OCI-LY1 (cell line): ENCODE results near the gene ZFP3.

Experiments used
- H2AFZ ChIP-seq: fragments of 200-600 bp; sonication (generic), shearing (Covaris generic); 2 replicates; pipeline ENCODE4 v1.6.0; 2014; ENCODE audit warnings: antibody characterized with exemption, mild to moderate bottlenecking, low read length
- H3F3A ChIP-seq: fragments of 200-600 bp; sonication (generic), shearing (Covaris generic); 2 replicates; pipeline ENCODE4 v1.6.0; 2014; ENCODE audit warnings: mild to moderate bottlenecking, antibody characterized with exemption, low read length, moderate library complexity; ENCODE audit not compliant: insufficient read depth
- H3K27ac ChIP-seq: fragments of 200-600 bp; sonication (generic); 2 replicates; pipeline ENCODE4 v1.5.1; 2014; ENCODE audit warnings: low read length, mixed run types, mild to moderate bottlenecking, low read depth; ENCODE audit not compliant: poor library complexity, severe bottlenecking
- H3K27me3 ChIP-seq: fragments of 200-600 bp; sonication (generic); 2 replicates; pipeline ENCODE4 v1.6.0; 2014; ENCODE audit warnings: antibody characterized with exemption, mild to moderate bottlenecking, low read length, moderate library complexity; ENCODE audit not compliant: insufficient read depth
- H3K36me3 ChIP-seq: fragments of 200-600 bp; sonication (generic); 2 replicates; pipeline ENCODE4 v1.6.1; 2014; ENCODE audit warnings: mild to moderate bottlenecking, antibody characterized with exemption, low read length, moderate library complexity, mixed read lengths; ENCODE audit not compliant: insufficient read depth
- H3K4me1 ChIP-seq: fragments of 200-600 bp; sonication (generic); 2 replicates; pipeline ENCODE4 v1.5.1; 2014; ENCODE audit warnings: mild to moderate bottlenecking, low read length, moderate library complexity; ENCODE audit not compliant: insufficient read depth, severe bottlenecking
- H3K4me2 ChIP-seq: fragments of 200-600 bp; sonication (generic), shearing (Covaris generic); 2 replicates; pipeline ENCODE4 v1.6.1; 2014; ENCODE audit warnings: low read length
- H3K4me3 ChIP-seq: fragments of 200-600 bp; sonication (generic); 2 replicates; pipeline ENCODE4 v1.5.1; 2014; ENCODE audit warnings: low read length, low read depth, mild to moderate bottlenecking, mixed read lengths; ENCODE audit not compliant: poor library complexity, severe bottlenecking
- H3K79me2 ChIP-seq: fragments of 200-600 bp; shearing (Covaris generic); 2 replicates; pipeline ENCODE4 v1.6.1; 2016; ENCODE audit warnings: mixed run types, low read length, mixed read lengths; ENCODE audit not compliant: insufficient read depth
- H3K9ac ChIP-seq: fragments of 200-600 bp; sonication (generic), shearing (Covaris generic); 2 replicates; pipeline ENCODE4 v1.6.1; 2014; ENCODE audit warnings: mild to moderate bottlenecking, low read length, mixed read lengths
- H3K9me2 ChIP-seq: fragments of 200-600 bp; sonication (generic), shearing (Covaris generic); 2 replicates; pipeline ENCODE4 v1.6.1; 2014; ENCODE audit warnings: low read depth, mild to moderate bottlenecking, low read length, mixed read lengths
- H3K9me3 ChIP-seq: fragments of 200-600 bp; shearing (Covaris generic); 2 replicates; pipeline ENCODE4 v1.6.1; 2014; ENCODE audit warnings: low read length, mixed read lengths
- H4K20me1 ChIP-seq: fragments of 200-600 bp; sonication (generic), shearing (Covaris generic); 2 replicates; pipeline ENCODE4 v1.6.0; 2016; ENCODE audit warnings: mild to moderate bottlenecking, low read length; ENCODE audit not compliant: insufficient read depth
- EZH2 ChIP-seq: fragments of 200-600 bp; sonication (generic), shearing (Covaris generic); IDR thresholded peaks from 2 replicates; pipeline ENCODE4 v1.8.0; 2017; ENCODE audit warnings: borderline replicate concordance, mixed run types, mild to moderate bottlenecking, antibody characterized with exemption, low read length, moderate library complexity, mixed read lengths
- TF ChIP-seq, protein P1 (sequence below): fragments of 200-600 bp; sonication (generic), shearing (Covaris generic); IDR thresholded peaks from 2 replicates; pipeline ENCODE4 v1.5.1; 2017; ENCODE audit warnings: mild to moderate bottlenecking, antibody characterized with exemption, low read length, moderate library complexity, mixed read lengths

Gene ZFP3

DNA sequence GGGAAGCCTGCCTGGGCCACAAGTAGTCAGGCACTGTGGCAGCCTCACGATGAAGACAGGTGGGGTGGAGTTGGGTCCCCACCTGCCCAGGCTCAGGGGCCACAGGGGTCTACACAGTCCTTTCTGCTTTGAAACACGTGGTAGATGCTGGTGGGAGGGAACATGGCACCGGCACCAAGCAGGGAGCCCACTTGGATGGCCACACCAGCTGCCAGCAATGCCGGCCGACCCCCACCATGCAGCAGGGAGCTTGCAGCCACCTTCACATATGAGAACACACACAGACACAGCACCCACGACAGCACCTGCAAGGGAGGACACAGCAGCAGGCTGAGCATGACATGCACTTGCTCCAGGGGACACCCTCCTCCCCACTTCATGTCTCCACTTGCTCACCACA lies 45.4 kb upstream of the ZFP3 start:
- Histone ChIP-seq H3K27ac (no peak overlapping the region), H3K4me1 (peaks cover 25% of the 10 kb centered on the region), H3K9ac (no peak overlapping the region), H3K27me3 (no peaks in the 10 kb centered on the region), H3K79me2 (no peaks in the 10 kb centered on the region), H3K9me3 (no peaks in the 10 kb centered on the region), H3K4me3 (no peak overlapping the region), H3K4me2 (no peak overlapping the region), H3K9me2 (no peaks in the 10 kb centered on the region), H4K20me1 (no peaks in the 10 kb centered on the region), H2AFZ (no peak overlapping the region), H3F3A (no peaks in the 10 kb centered on the region), H3K36me3 (no peaks in the 10 kb centered on the region)
- TF ChIP-seq, protein P1, sequence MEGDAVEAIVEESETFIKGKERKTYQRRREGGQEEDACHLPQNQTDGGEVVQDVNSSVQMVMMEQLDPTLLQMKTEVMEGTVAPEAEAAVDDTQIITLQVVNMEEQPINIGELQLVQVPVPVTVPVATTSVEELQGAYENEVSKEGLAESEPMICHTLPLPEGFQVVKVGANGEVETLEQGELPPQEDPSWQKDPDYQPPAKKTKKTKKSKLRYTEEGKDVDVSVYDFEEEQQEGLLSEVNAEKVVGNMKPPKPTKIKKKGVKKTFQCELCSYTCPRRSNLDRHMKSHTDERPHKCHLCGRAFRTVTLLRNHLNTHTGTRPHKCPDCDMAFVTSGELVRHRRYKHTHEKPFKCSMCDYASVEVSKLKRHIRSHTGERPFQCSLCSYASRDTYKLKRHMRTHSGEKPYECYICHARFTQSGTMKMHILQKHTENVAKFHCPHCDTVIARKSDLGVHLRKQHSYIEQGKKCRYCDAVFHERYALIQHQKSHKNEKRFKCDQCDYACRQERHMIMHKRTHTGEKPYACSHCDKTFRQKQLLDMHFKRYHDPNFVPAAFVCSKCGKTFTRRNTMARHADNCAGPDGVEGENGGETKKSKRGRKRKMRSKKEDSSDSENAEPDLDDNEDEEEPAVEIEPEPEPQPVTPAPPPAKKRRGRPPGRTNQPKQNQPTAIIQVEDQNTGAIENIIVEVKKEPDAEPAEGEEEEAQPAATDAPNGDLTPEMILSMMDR: no peak
- TF ChIP-seq EZH2: no peak

DNA sequence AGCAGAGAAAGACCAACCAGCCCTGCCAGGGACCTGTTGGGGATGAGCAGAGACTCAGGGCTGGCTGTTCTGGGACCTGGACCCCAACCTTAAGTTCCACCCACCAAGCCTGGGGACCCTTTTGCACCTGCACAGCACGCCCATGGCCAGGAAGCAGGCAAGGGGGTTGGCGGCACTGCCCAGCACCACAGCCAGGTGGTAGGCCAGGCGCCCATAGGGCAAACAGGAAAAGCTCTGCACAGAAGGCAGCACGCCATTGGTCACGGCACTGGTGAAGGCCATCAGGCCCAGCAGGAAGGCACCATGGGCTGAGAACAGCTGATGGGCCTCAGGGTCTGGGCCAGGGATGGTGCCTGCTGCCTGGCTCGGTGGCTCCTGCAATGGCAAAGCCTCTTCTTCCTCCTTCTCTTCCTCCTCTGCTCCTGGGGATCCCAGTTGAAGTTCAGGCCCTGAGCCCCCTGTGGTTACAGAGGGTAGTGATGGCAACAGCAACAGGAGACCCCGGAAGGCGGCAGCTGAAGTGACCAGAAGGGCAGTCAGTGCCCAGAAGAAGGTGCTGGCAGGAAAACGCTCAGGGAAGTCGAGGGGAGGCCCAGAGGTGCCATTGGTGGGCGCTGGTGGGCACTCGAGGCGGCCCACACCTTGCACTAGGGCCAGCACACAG lies 44.8 kb upstream of the ZFP3 start:
- H3K27ac ChIP-seq: no peak overlapping the region
- no peaks in the 10 kb centered on the region for H3K27me3 ChIP-seq
- no peak overlapping the region for H2AFZ ChIP-seq
- no peak overlapping the region for H3K4me2 ChIP-seq
- H3K9me3 ChIP-seq: no peaks in the 10 kb centered on the region
- TF ChIP-seq EZH2: no peak
- TF ChIP-seq, protein P1: no peak
- H3K36me3 ChIP-seq: no peaks in the 10 kb centered on the region
- no peak overlapping the region for H3K4me3 ChIP-seq
- no peaks in the 10 kb centered on the region for H4K20me1 ChIP-seq
- no peaks in the 10 kb centered on the region for H3K79me2 ChIP-seq
- H3K9me2 ChIP-seq: no peaks in the 10 kb centered on the region
- H3K9ac ChIP-seq: no peak overlapping the region
- H3K4me1 ChIP-seq: peaks cover 25% of the 10 kb centered on the region
- no peaks in the 10 kb centered on the region for H3F3A ChIP-seq

DNA sequence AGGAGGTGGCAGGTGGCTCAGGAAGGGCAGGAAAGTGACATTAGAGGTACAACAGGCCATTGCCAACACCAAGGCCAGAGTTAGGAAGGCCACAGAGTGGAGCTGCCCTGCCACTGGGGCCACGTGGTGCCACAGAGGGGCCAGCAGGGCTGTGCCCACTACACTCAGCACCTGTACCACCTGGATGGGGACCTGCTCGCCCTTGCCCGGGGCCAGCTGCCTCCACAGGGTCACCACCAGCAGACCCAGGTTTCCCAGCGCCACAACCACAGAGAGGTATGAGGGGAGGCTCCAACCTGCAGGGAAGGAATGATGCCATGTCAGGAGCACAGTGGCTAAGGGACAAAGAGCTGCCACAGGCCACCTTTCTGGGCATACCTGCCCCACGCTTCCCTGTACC lies 44.2 kb upstream of the ZFP3 start:
- H3K9me2 ChIP-seq: no peaks in the 10 kb centered on the region
- no peak overlapping the region for H3K9ac ChIP-seq
- H3K79me2 ChIP-seq: no peaks in the 10 kb centered on the region
- H3K36me3 ChIP-seq: no peaks in the 10 kb centered on the region
- no peaks in the 10 kb centered on the region for H3K27me3 ChIP-seq
- no peaks in the 10 kb centered on the region for H3K9me3 ChIP-seq
- no peak overlapping the region for H3K27ac ChIP-seq
- peaks cover 25% of the 10 kb centered on the region for H3K4me1 ChIP-seq
- H3K4me2 ChIP-seq: no peak overlapping the region
- no peaks in the 10 kb centered on the region for H3F3A ChIP-seq
- H2AFZ ChIP-seq: no peak overlapping the region
- TF ChIP-seq, protein P1: no peak
- no peak for TF ChIP-seq EZH2
- no peak overlapping the region for H3K4me3 ChIP-seq
- H4K20me1 ChIP-seq: no peaks in the 10 kb centered on the region
